Loucy (cell line): Measurements from ENCODE around the gene SP6.

Source experiments
- CTCF ChIP-seq: fragments of 200-600 bp; sonication (generic); conservative IDR thresholded peaks from 2 replicates; pipeline ENCODE4 v1.5.1; 2014; ENCODE audit warnings: mild to moderate bottlenecking, antibody characterized with exemption, low read length
- EZH2phosphoT487 ChIP-seq: fragments of 200-600 bp; IDR thresholded peaks from 2 replicates; pipeline ENCODE4 v1.6.1; 2018; ENCODE audit warnings: antibody characterized with exemption, mild to moderate bottlenecking, moderate library complexity, borderline replicate concordance

- TF ChIP-seq CTCF (no peak), EZH2phosphoT487 (no peak)
These were observed 1.4 kb upstream of the SP6 start for GRCh38 chr17:47852113-47852949.
